Uterus (tissue), 4 donors: ENCODE data around the gene PGRMC2. TPM values are rescaled to one million over a fixed set of nuclear protein-coding genes. Genes with fewer than 3 reads are reported as not detected.

ENCODE experiments used
- DNase-seq, 2 donors: peaks; one replicate each; pipeline ENCODE4 v3.0.0-alpha.2; 2019 to 2020
- H3K27ac ChIP-seq, 2 donors: fragments of 200-600 bp; sonication (generic); 1 replicate in 1 of 2; 2 replicates in 1 of 2; pipeline ENCODE4 v1.5.1; 2016 to 2018
- H3K27me3 ChIP-seq, 2 donors: fragments of 200-600 bp; sonication (generic); one replicate each; pipeline ENCODE4 v1.5.1; 2018 to 2019; ENCODE audit warnings: control low read depth in 1 of 2
- H3K36me3 ChIP-seq, 2 donors: fragments of 200-600 bp; sonication (generic); one replicate each; pipeline ENCODE4 v1.5.1; 2019; ENCODE audit warnings: control low read depth in 1 of 2
- H3K4me1 ChIP-seq, 2 donors: fragments of 200-600 bp; sonication (generic); one replicate each; pipeline ENCODE4 v1.5.1; 2018 to 2019; ENCODE audit warnings: control low read depth in 1 of 2
- H3K4me3 ChIP-seq, 2 donors: fragments of 200-600 bp; sonication (generic); 1 replicate in 1 of 2; 2 replicates in 1 of 2; pipeline ENCODE4 v1.5.1; 2018 to 2019; ENCODE audit warnings: mild to moderate bottlenecking in 1 of 2
- H3K9me3 ChIP-seq, 2 donors: fragments of 200-600 bp; sonication (generic); one replicate each; pipeline ENCODE4 v1.5.1; 2019; ENCODE audit warnings: control low read depth in 1 of 2
- POLR2A ChIP-seq, 2 donors: fragments of 450-650 bp; IDR thresholded peaks; one replicate each; pipeline ENCODE4 v1.6.1; 2016; ENCODE audit warnings: antibody characterized with exemption in 2 of 2, mild to moderate bottlenecking in 1 of 2, moderate library complexity in 1 of 2
- intact Hi-C: fragments of 100-400 bp; cut with DNase I; formaldehyde crosslinking; loops from one replicate; pipeline ENCODE4 v1.15.1; 2023; ENCODE audit warnings: low total_unique reads
- total RNA-seq, 4 donors: library from RNA; depleted of rRNA in 3 of 4; stranded (reverse); fragments of >200 nt in 3 of 4; gene quantifications; one replicate each; pipeline versions ENCODE4 v1.1.0 to v1.2.4, GENCODE V29; 2014 to 2023
- TF ChIP-seq, protein P1 (sequence below), 4 experiments: fragments of 200-600 bp in 2 of 4; fragments of 450-650 bp in 2 of 4; sonication (generic) in 2 of 4; IDR thresholded peaks; one replicate each; pipeline ENCODE4 v1.5.1; 2016 to 2019; ENCODE audit warnings: antibody characterized with exemption in 4 of 4, mild to moderate bottlenecking in 2 of 4, moderate library complexity in 1 of 4
- donor health status: DM: yes; HTN: yes; CAD: no.

PGRMC2 gene
- total RNA-seq, 4 donors from 2014 or later, result 14.9 to 66.0 (median 37.6) TPM

DNA sequence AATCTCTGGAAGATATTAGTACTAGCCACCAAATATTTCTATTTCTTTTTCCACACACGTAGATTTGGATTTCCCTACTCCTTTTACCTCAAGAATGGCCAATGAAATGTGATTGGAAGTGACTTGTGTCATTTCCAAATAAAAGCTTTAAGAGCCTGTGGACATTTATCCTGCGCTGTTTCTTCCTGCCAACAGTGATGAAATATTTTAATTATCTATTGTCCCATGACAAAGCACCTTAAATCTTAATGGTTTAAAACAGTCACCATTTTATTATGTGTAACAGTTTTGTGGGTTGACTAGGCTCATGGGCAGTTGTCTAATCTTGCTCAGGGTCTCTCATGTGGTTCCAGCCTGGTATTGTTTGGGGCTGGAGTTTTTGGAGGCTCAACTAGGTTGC lies 3.5 kb upstream of the PGRMC2 start:
- H3K27me3 ChIP-seq, result no peaks in the 10 kb centered on the region
- DNase-seq, result no peak
- TF ChIP-seq, protein P1, sequence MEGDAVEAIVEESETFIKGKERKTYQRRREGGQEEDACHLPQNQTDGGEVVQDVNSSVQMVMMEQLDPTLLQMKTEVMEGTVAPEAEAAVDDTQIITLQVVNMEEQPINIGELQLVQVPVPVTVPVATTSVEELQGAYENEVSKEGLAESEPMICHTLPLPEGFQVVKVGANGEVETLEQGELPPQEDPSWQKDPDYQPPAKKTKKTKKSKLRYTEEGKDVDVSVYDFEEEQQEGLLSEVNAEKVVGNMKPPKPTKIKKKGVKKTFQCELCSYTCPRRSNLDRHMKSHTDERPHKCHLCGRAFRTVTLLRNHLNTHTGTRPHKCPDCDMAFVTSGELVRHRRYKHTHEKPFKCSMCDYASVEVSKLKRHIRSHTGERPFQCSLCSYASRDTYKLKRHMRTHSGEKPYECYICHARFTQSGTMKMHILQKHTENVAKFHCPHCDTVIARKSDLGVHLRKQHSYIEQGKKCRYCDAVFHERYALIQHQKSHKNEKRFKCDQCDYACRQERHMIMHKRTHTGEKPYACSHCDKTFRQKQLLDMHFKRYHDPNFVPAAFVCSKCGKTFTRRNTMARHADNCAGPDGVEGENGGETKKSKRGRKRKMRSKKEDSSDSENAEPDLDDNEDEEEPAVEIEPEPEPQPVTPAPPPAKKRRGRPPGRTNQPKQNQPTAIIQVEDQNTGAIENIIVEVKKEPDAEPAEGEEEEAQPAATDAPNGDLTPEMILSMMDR (IDR thresholded peaks at IDR 0.05), result no peak
- no peak for TF ChIP-seq POLR2A (IDR thresholded peaks at IDR 0.05)
- intact Hi-C loops, result no loop called here
- H3K9me3 ChIP-seq, result no peaks in the 10 kb centered on the region
- H3K27ac ChIP-seq, result no peak overlapping the region
- H3K4me1 ChIP-seq, result no peaks in the 10 kb centered on the region
- H3K36me3 ChIP-seq, result no peaks in the 10 kb centered on the region
- H3K4me3 ChIP-seq, result no peak overlapping the region

DNA sequence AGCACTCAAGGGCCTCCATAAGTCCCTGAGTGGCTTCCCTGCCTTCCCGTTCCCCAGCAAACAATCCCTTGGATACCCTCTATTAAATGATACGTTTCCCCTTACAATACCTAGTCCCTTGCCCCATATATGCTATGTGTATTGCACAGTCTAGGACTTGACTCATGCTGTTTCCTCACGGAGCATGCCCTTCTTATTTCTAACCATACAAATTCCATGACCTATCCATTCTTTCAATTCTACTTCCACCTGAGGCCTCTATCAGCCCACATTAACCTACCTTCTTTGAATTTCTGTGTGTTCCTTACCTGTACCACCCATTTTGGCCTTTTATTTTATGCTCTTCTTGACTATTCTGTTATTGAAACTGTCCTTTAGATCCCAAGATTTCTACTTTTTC lies 2.9 kb upstream of the PGRMC2 start:
- no peaks in the 10 kb centered on the region for H3K27me3 ChIP-seq
- DNase-seq, result no peak
- H3K4me3 ChIP-seq, result no peak overlapping the region
- H3K4me1 ChIP-seq, result no peaks in the 10 kb centered on the region
- intact Hi-C loops, result no loop called here
- H3K36me3 ChIP-seq, result no peaks in the 10 kb centered on the region
- no peaks in the 10 kb centered on the region for H3K9me3 ChIP-seq
- no peak overlapping the region for H3K27ac ChIP-seq
- TF ChIP-seq, protein P1 (IDR thresholded peaks at IDR 0.05), result no peak
- no peak for TF ChIP-seq POLR2A (IDR thresholded peaks at IDR 0.05)

- Histone ChIP-seq H3K27ac (no peak overlapping the region), H3K4me1 (peaks cover 0 to 2% of the 10 kb centered on the region in 2 donors), H3K9me3 (no peaks in the 10 kb centered on the region), H3K27me3 (no peaks in the 10 kb centered on the region), H3K36me3 (no peaks in the 10 kb centered on the region), H3K4me3 (no peak overlapping the region)
- DNase-seq, result no peak
- TF ChIP-seq POLR2A (IDR thresholded peaks at IDR 0.05), result no peak
- TF ChIP-seq, protein P1 (IDR thresholded peaks at IDR 0.05), result no peak
- intact Hi-C loops, result no loop called here
These were observed 2.0 kb upstream of the PGRMC2 start for GRCh38 chr4:128289523-128290158.

GRCh38 chr4:128288689-128289106 lies 1.1 kb upstream of the PGRMC2 start:
- H3K9me3 ChIP-seq, result no peaks in the 10 kb centered on the region
- H3K4me1 ChIP-seq, result peaks cover 0 to 7% of the 10 kb centered on the region in 2 donors
- no peak for DNase-seq
- peak overlapping the region; percentile 63 to 96 for H3K4me3 ChIP-seq
- TF ChIP-seq, protein P1 (IDR thresholded peaks at IDR 0.05), result no peak
- no peak for TF ChIP-seq POLR2A (IDR thresholded peaks at IDR 0.05)
- H3K36me3 ChIP-seq, result no peaks in the 10 kb centered on the region
- intact Hi-C loops, result no loop called here
- peak overlapping the region; percentile 85 to 90 for H3K27ac ChIP-seq
- no peaks in the 10 kb centered on the region for H3K27me3 ChIP-seq

GRCh38 chr4:128287871-128288688 lies 467 bp upstream of the PGRMC2 start:
- H3K27ac ChIP-seq, result peak overlapping the region; percentile 85 to 90
- peak overlapping the region; percentile 63 to 96 for H3K4me3 ChIP-seq
- H3K9me3 ChIP-seq, result no peaks in the 10 kb centered on the region
- DNase-seq, result peak; percentile 99 to 100
- H3K4me1 ChIP-seq, result peaks cover 0 to 7% of the 10 kb centered on the region in 2 donors
- TF ChIP-seq, protein P1 (IDR thresholded peaks at IDR 0.05), result peak in 3 of 4 experiments; percentile 18 to 47 (median 38)
- TF ChIP-seq POLR2A (IDR thresholded peaks at IDR 0.05), result peak; percentile 52 to 69
- no peaks in the 10 kb centered on the region for H3K27me3 ChIP-seq
- no peaks in the 10 kb centered on the region for H3K36me3 ChIP-seq
- intact Hi-C loops, result no loop called here
